Testis (tissue), 2 donors: Measurements from ENCODE around the gene TRAF2.

Experiments used
- POLR2A ChIP-seq: fragments of 450-650 bp; IDR thresholded peaks from one replicate; pipeline ENCODE4 v1.6.1; 2017; ENCODE audit warnings: antibody characterized with exemption, mild to moderate bottlenecking, moderate library complexity
- TF ChIP-seq, protein P1 (sequence below), 3 experiments: fragments of 450-650 bp in 2 of 3; fragments of 200-600 bp in 1 of 3; sonication (generic) in 1 of 3; IDR thresholded peaks; one replicate each; pipeline ENCODE4 v1.5.1; 2016 to 2019; ENCODE audit warnings: antibody characterized with exemption in 3 of 3, mild to moderate bottlenecking in 2 of 3, moderate library complexity in 1 of 3

DNA sequence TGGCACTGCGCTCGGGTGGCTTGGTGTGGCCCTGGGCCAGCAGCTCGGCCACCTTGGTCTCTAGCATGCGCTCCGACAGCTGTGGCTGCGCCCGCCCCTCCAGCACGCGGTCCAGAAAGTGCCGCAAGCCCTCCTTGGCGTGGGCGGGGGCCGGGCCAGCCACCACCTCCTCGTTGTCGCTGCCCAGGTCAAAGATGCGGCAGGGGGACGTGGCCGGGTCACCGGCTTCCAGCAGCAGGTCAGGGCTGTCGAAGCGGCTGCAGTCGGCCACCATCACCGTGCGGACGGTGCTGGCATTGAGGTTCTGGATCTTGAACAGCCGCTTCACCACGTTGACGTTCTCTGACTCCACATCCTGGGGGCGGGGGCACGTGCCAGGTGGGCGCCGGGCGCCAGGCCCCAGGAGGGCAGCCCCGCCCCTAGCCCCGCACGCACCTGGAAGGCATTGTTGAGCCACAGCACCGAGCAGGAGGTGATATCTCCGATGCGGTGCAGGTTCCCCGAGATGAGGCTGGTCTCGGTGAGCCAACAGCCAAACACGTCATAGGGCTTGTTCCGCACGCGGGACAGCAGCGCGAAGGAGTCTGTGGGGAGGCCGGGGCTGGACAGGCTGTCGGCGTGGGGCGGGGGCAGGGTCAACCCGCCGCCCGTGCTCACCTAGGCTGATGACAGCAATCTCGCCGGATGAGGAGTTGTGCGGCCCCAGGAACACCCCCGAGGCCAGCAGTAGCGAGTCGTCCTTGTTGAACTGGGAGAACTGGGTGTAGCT is 56.0 kb downstream of the TRAF2 start:
- TF ChIP-seq POLR2A: no peak
- TF ChIP-seq, protein P1, sequence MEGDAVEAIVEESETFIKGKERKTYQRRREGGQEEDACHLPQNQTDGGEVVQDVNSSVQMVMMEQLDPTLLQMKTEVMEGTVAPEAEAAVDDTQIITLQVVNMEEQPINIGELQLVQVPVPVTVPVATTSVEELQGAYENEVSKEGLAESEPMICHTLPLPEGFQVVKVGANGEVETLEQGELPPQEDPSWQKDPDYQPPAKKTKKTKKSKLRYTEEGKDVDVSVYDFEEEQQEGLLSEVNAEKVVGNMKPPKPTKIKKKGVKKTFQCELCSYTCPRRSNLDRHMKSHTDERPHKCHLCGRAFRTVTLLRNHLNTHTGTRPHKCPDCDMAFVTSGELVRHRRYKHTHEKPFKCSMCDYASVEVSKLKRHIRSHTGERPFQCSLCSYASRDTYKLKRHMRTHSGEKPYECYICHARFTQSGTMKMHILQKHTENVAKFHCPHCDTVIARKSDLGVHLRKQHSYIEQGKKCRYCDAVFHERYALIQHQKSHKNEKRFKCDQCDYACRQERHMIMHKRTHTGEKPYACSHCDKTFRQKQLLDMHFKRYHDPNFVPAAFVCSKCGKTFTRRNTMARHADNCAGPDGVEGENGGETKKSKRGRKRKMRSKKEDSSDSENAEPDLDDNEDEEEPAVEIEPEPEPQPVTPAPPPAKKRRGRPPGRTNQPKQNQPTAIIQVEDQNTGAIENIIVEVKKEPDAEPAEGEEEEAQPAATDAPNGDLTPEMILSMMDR (IDR thresholded peaks at IDR 0.05): no peak
